ENCODE data around the gene MAP3K12.

- no peak for TF ChIP-seq CTCF (IDR thresholded peaks at IDR 0.05)
- TF ChIP-seq POLR2A (IDR thresholded peaks at IDR 0.05): no peak
These were observed 38.2 kb downstream of the MAP3K12 start for GRCh38 chr12:53461059-53461458.

Measured in suprapubic skin (tissue), 3 donors.